ENCODE data around the gene MAGEF1.

The MAGEF1 gene

GRCh38 chr3:184666442-184666841, 45.4 kb downstream of the MAGEF1 start:
- Histone ChIP-seq H3K27ac (replicated peaks; ENCODE audit: low read length) (no peak overlapping the region), H3K14ac (ENCODE audit: low read length) (no peak overlapping the region), H3K4me2 (ENCODE audit: insufficient read depth, low read length, poor library complexity, severe bottlenecking) (no peak overlapping the region), H3K9me3 (replicated peaks in 1 of 2; ENCODE audit: control insufficient read depth in 2 of 2, insufficient read depth in 1 of 2, low read depth in 1 of 2, low read length in 2 of 2) (no peaks in the 10 kb centered on the region), H2BK120ac (ENCODE audit: low read depth, low read length) (no peak overlapping the region), H3K4ac (ENCODE audit: low read length) (no peak overlapping the region), H3K23ac (ENCODE audit: low read depth, low read length, poor library complexity) (no peak overlapping the region), H3K27me3 (ENCODE audit: control insufficient read depth in 3 of 3, insufficient read depth in 3 of 3, low read depth in 1 of 3, low read length in 3 of 3) (peaks cover 0 to 18% (median 0%) of the 10 kb centered on the region in 3 experiments), H2AFZ (ENCODE audit: low read length) (no peak overlapping the region), H2BK12ac (ENCODE audit: low read length) (no peak overlapping the region), H3K18ac (ENCODE audit: low read length) (no peak overlapping the region), H2BK5ac (ENCODE audit: low read length) (no peak overlapping the region), H3K36me3 (replicated peaks in 1 of 2; ENCODE audit: control insufficient read depth in 2 of 2, insufficient read depth in 2 of 2, low read length in 2 of 2) (no peaks in the 10 kb centered on the region), H4K8ac (ENCODE audit: low read depth, low read length) (no peak overlapping the region), H2AK5ac (ENCODE audit: low read depth, low read length) (no peak overlapping the region), H4K91ac (ENCODE audit: low read depth, low read length, poor library complexity) (no peak overlapping the region), H3K4me1 (ENCODE audit: control insufficient read depth in 2 of 2, insufficient read depth in 1 of 2, low read depth in 1 of 2, low read length in 2 of 2) (peaks cover 0 to 8% of the 10 kb centered on the region in 2 donors), H2BK15ac (ENCODE audit: low read length) (no peak overlapping the region), H3K79me1 (ENCODE audit: low read depth, low read length) (no peaks in the 10 kb centered on the region), H3K4me3 (ENCODE audit: low read length in 2 of 2) (no peak overlapping the region), H3K9ac (ENCODE audit: low read depth, low read length, poor library complexity) (no peak overlapping the region)
- no peak for DNase-seq (ENCODE audit: low spot score)
- no CpG with 5 or more reads among the region's 9 CpGs for WGBS, 2 donors (ENCODE audit: extremely low coverage in 2 of 2, insufficient read length in 2 of 2, insufficient replicate concordance in 1 of 2)

DNA sequence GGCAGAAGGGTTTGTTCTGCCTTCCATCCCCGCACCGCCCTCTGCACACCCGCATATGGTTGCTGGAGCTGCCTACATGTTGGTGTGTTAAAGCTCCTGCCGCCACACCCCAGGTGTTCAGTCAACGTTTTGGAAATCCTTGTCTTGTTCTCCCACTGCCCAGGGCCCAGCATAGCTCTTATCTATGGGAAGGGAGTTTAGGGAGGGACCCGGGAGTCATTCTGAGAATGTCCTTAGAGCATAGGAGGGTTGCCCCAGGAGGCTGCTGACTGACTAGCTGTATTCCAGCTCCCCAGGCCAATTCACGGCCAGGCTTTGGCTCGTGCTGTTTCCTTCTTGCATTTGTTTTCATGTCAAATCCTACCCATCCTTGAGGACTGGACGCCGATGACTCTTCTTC, 46.8 kb downstream of the MAGEF1 start:
- Histone ChIP-seq H3K4me2 (ENCODE audit: insufficient read depth, low read length, poor library complexity, severe bottlenecking) (no peak overlapping the region), H3K4me3 (ENCODE audit: low read length in 2 of 2) (no peak overlapping the region), H2BK120ac (ENCODE audit: low read depth, low read length) (no peak overlapping the region), H2BK5ac (ENCODE audit: low read length) (no peak overlapping the region), H3K18ac (ENCODE audit: low read length) (peak overlapping the region; percentile 62), H3K36me3 (replicated peaks in 1 of 2; ENCODE audit: control insufficient read depth in 2 of 2, insufficient read depth in 2 of 2, low read length in 2 of 2) (no peaks in the 10 kb centered on the region), H4K91ac (ENCODE audit: low read depth, low read length, poor library complexity) (no peak overlapping the region), H3K27me3 (ENCODE audit: control insufficient read depth in 3 of 3, insufficient read depth in 3 of 3, low read depth in 1 of 3, low read length in 3 of 3) (peaks cover 0 to 18% (median 0%) of the 10 kb centered on the region in 3 experiments), H3K79me1 (ENCODE audit: low read depth, low read length) (no peaks in the 10 kb centered on the region), H3K4ac (ENCODE audit: low read length) (no peak overlapping the region), H2AK5ac (ENCODE audit: low read depth, low read length) (no peak overlapping the region), H2BK15ac (ENCODE audit: low read length) (no peak overlapping the region), H3K23ac (ENCODE audit: low read depth, low read length, poor library complexity) (no peak overlapping the region), H3K9me3 (replicated peaks in 1 of 2; ENCODE audit: control insufficient read depth in 2 of 2, insufficient read depth in 1 of 2, low read depth in 1 of 2, low read length in 2 of 2) (peaks cover 0 to 2% of the 10 kb centered on the region in 2 donors), H2BK12ac (ENCODE audit: low read length) (no peak overlapping the region), H2AFZ (ENCODE audit: low read length) (no peak overlapping the region), H4K8ac (ENCODE audit: low read depth, low read length) (no peak overlapping the region), H3K9ac (ENCODE audit: low read depth, low read length, poor library complexity) (no peak overlapping the region), H3K27ac (replicated peaks; ENCODE audit: low read length) (no peak overlapping the region), H3K14ac (ENCODE audit: low read length) (no peak overlapping the region), H3K4me1 (ENCODE audit: control insufficient read depth in 2 of 2, insufficient read depth in 1 of 2, low read depth in 1 of 2, low read length in 2 of 2) (peaks cover 6 to 16% of the 10 kb centered on the region in 2 donors)
- no CpG with 5 or more reads among the region's 10 CpGs for WGBS, 2 donors (ENCODE audit: extremely low coverage in 2 of 2, insufficient read length in 2 of 2, insufficient replicate concordance in 1 of 2)
- no peak for DNase-seq (ENCODE audit: low spot score)

DNA sequence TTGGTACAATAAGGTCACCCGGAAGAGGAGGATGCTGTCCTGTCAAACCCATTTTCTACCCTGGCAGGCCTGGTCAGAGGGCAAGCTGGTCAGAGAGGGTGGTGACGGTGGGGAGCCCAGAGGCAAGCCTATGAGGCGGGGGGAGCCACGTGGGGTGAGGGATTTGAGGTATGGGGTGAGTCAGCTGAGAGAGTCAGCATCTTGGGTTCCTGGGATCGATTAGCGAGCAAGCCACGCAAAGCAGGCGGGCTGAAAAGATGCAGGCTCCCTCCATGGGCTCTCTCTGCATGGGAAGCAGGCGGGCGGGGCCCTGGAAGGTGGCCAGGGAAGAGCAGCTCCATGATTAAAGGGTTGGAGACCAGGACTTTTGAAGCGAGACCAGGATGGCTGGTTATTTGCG, 48.1 kb downstream of the MAGEF1 start:
- no peak overlapping the region for H3K4me2 ChIP-seq (ENCODE audit: insufficient read depth, low read length, poor library complexity, severe bottlenecking)
- H3K18ac ChIP-seq (ENCODE audit: low read length) = no peak overlapping the region
- no peak overlapping the region for H3K14ac ChIP-seq (ENCODE audit: low read length)
- no peak overlapping the region for H4K8ac ChIP-seq (ENCODE audit: low read depth, low read length)
- H4K91ac ChIP-seq (ENCODE audit: low read depth, low read length, poor library complexity) = no peak overlapping the region
- no peak overlapping the region for H2BK5ac ChIP-seq (ENCODE audit: low read length)
- H3K4me1 ChIP-seq (ENCODE audit: control insufficient read depth in 2 of 2, insufficient read depth in 1 of 2, low read depth in 1 of 2, low read length in 2 of 2) = peaks cover 19 to 26% of the 10 kb centered on the region in 2 donors
- no peak overlapping the region for H3K9ac ChIP-seq (ENCODE audit: low read depth, low read length, poor library complexity)
- no peak overlapping the region for H2AK5ac ChIP-seq (ENCODE audit: low read depth, low read length)
- H2BK120ac ChIP-seq (ENCODE audit: low read depth, low read length) = no peak overlapping the region
- no peak overlapping the region for H2BK12ac ChIP-seq (ENCODE audit: low read length)
- no peaks in the 10 kb centered on the region for H3K79me1 ChIP-seq (ENCODE audit: low read depth, low read length)
- H3K4me3 ChIP-seq (ENCODE audit: low read length in 2 of 2) = no peak overlapping the region
- H3K36me3 ChIP-seq (replicated peaks in 1 of 2; ENCODE audit: control insufficient read depth in 2 of 2, insufficient read depth in 2 of 2, low read length in 2 of 2) = no peaks in the 10 kb centered on the region
- WGBS, 2 donors (ENCODE audit: extremely low coverage in 2 of 2, insufficient read length in 2 of 2, insufficient replicate concordance in 1 of 2) = no CpG with 5 or more reads among the region's 12 CpGs
- no peak overlapping the region for H2BK15ac ChIP-seq (ENCODE audit: low read length)
- H3K27me3 ChIP-seq (ENCODE audit: control insufficient read depth in 3 of 3, insufficient read depth in 3 of 3, low read depth in 1 of 3, low read length in 3 of 3) = peaks cover 0 to 16% (median 0%) of the 10 kb centered on the region in 3 experiments
- H3K27ac ChIP-seq (replicated peaks; ENCODE audit: low read length) = no peak overlapping the region
- DNase-seq (ENCODE audit: low spot score) = no peak
- H3K9me3 ChIP-seq (replicated peaks in 1 of 2; ENCODE audit: control insufficient read depth in 2 of 2, insufficient read depth in 1 of 2, low read depth in 1 of 2, low read length in 2 of 2) = peaks cover 0 to 2% of the 10 kb centered on the region in 2 donors
- H3K4ac ChIP-seq (ENCODE audit: low read length) = no peak overlapping the region
- no peak overlapping the region for H2AFZ ChIP-seq (ENCODE audit: low read length)
- H3K23ac ChIP-seq (ENCODE audit: low read depth, low read length, poor library complexity) = no peak overlapping the region

DNA sequence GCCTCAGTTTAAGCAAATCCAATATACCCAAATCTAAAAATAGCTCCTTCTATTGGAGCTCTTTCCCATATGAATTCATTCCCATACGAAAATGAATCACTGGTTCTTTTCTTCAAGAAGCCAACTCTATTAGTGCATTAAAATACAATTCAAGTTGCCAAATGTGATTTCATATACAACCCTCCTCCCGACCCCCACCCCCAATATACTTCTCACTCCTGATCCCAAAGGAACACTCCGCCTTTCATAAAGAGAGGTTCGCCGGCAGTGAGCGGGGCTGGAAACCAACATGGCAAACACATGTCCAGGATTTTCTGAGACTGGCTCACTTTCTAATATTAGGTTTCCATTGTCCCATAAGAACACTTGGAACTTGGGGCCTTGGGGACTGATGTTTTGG, 48.5 kb downstream of the MAGEF1 start:
- Histone ChIP-seq H3K23ac (ENCODE audit: low read depth, low read length, poor library complexity) (no peak overlapping the region), H3K14ac (ENCODE audit: low read length) (no peak overlapping the region), H3K36me3 (replicated peaks in 1 of 2; ENCODE audit: control insufficient read depth in 2 of 2, insufficient read depth in 2 of 2, low read length in 2 of 2) (no peaks in the 10 kb centered on the region), H3K9ac (ENCODE audit: low read depth, low read length, poor library complexity) (no peak overlapping the region), H3K4me2 (ENCODE audit: insufficient read depth, low read length, poor library complexity, severe bottlenecking) (no peak overlapping the region), H3K4ac (ENCODE audit: low read length) (no peak overlapping the region), H2BK12ac (ENCODE audit: low read length) (no peak overlapping the region), H2AFZ (ENCODE audit: low read length) (no peak overlapping the region), H4K8ac (ENCODE audit: low read depth, low read length) (no peak overlapping the region), H3K9me3 (replicated peaks in 1 of 2; ENCODE audit: control insufficient read depth in 2 of 2, insufficient read depth in 1 of 2, low read depth in 1 of 2, low read length in 2 of 2) (peaks cover 0 to 2% of the 10 kb centered on the region in 2 donors), H2AK5ac (ENCODE audit: low read depth, low read length) (no peak overlapping the region), H3K27me3 (ENCODE audit: control insufficient read depth in 3 of 3, insufficient read depth in 3 of 3, low read depth in 1 of 3, low read length in 3 of 3) (peaks cover 0 to 16% (median 0%) of the 10 kb centered on the region in 3 experiments), H2BK15ac (ENCODE audit: low read length) (no peak overlapping the region), H3K18ac (ENCODE audit: low read length) (no peak overlapping the region), H3K4me1 (ENCODE audit: control insufficient read depth in 2 of 2, insufficient read depth in 1 of 2, low read depth in 1 of 2, low read length in 2 of 2) (peaks cover 19 to 29% of the 10 kb centered on the region in 2 donors), H3K79me1 (ENCODE audit: low read depth, low read length) (no peaks in the 10 kb centered on the region), H4K91ac (ENCODE audit: low read depth, low read length, poor library complexity) (no peak overlapping the region), H2BK5ac (ENCODE audit: low read length) (no peak overlapping the region), H2BK120ac (ENCODE audit: low read depth, low read length) (no peak overlapping the region), H3K27ac (replicated peaks; ENCODE audit: low read length) (no peak overlapping the region), H3K4me3 (ENCODE audit: low read length in 2 of 2) (no peak overlapping the region)
- 100% methylated on average over 1 of the region's 6 CpGs; no CpG with 5 or more reads in 1 of the 2 donors for WGBS, 2 donors (ENCODE audit: extremely low coverage in 2 of 2, insufficient read length in 2 of 2, insufficient replicate concordance in 1 of 2)
- no peak for DNase-seq (ENCODE audit: low spot score)

All from neuronal stem cell (in vitro differentiated cells).